Cardiac fibroblast (primary cell): Measurements from ENCODE around the gene ZDHHC11B.
"Not testable (repeated sequence)": the region's sequence is repeated elsewhere in the genome, so short reads cannot be mapped to it uniquely, and the experiment has no call there.

ENCODE experiments used
- DNase-seq, 2 donors: peaks; one replicate each; pipeline versions ENCODE4 v3.0.0 to v3.0.0-alpha.2; 2010; ENCODE audit warnings: low read depth in 2 of 2
- H3K4me3 ChIP-seq, 2 donors: replicated peaks in 1 of 2; 1 replicate in 1 of 2; 2 replicates in 1 of 2; pipeline ENCODE4 v1.5.1; 2011; ENCODE audit warnings: low read depth in 2 of 2, low read length in 2 of 2, mild to moderate bottlenecking in 2 of 2, moderate library complexity in 1 of 2
- TF ChIP-seq, protein P1 (sequence below): IDR thresholded peaks from one replicate; pipeline ENCODE4 v1.5.1; 2011; ENCODE audit warnings: low read depth, mild to moderate bottlenecking, low read length, inconsistent platforms

The ZDHHC11B gene

DNA sequence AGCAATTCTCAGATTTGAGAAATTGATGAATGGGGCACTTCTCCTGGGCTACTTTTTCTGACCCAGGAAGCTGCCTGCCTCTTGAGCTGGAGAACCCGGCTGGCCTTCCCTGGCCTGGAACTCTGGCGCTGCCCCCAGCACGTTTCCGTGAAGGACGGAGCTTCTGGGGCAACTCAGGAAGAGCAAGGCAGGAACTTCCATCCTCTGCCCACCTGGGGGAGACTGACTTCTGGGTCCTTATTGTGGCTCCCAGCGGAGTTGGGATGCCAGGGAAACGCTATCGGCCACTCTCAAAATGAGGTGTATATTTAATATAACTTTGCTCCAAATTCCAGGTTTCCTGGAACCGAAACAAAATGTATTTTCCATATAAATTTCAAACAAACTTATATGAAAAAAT, 57.4 kb downstream of the ZDHHC11B start:
- not testable (repeated sequence) for H3K4me3 ChIP-seq
- peak in 1 of 2 donors; percentile 6 for DNase-seq

DNA sequence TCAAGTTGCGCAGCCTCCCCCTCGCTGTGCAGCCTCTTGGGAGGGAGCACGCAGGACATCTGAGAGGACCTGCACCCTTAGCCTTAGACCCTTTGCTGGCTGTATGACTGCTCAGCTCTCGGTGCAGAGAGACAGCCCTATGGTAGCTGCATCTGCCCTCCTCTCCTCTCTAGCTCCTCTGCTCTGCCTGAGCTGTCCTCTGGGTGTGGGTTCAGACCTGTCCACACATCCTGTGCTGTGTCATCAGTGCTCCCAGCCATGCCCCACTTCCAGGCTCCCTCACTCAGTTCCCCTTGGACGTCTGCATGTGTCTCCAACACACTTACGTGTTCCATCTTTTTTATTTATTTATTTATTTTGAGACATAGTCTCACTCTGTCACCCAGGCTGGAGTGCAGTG, 60.7 kb downstream of the ZDHHC11B start:
- not testable (repeated sequence) for H3K4me3 ChIP-seq, DNase-seq

DNA sequence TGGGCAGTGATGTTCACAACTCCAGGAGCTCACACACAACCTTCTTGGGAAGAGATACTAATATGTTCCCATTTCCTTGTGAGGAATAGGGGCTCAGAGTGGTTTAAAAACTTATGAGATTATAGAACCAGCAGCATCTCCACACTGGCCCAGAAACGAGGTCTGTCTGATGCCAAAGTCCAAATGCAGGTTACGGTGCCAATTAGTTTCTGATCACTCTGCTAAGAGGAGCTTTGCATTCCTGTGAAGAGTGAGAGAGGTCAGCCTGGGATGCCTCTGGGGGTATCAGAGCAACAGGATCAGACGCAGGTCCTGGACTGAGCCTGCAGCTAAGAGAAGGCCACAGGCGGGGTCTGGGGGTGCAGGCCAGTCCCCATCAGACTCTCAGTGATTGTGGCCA, 61.2 kb downstream of the ZDHHC11B start:
- H3K4me3 ChIP-seq, DNase-seq: not testable (repeated sequence)

DNA sequence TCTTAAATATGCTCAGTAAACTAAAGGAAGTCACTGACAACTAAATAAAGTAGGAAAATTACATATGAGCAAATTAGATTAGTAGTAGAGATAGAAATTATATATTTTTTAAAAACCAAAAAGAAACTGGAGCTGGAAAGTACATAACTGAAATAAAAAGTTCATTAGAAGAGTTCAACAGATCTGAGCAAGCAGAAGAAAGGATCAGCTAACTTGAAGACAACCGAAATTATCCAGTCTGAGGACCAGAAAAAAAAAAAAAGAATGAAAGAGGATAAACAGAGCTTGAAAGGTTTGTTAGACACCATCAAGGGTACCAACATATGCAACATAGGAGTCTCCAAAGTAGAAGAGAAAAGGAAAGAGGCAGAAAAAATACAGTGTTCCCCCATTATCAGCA, 65.2 kb downstream of the ZDHHC11B start:
- DNase-seq, H3K4me3 ChIP-seq: not testable (repeated sequence)

DNA sequence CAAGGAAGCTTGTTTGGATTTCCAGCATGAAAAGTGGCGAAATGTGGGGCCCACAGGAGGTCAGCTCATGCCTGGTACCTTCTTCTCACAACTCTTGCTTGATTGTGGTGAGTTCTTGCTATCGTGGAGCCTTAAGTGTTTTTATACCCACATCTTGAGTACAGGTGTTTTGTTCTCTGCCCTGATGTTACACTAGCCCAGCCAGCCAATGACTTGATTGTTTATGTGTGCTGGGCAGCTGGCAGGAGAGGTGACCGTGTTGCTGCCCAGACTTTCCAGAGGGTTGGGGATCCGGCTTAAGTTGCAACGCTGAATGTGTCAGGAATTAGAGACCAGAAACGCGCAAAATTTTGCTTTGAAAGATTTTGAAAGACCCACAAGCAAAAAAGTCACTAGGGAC, 67.4 kb downstream of the ZDHHC11B start:
- TF ChIP-seq, protein P1, sequence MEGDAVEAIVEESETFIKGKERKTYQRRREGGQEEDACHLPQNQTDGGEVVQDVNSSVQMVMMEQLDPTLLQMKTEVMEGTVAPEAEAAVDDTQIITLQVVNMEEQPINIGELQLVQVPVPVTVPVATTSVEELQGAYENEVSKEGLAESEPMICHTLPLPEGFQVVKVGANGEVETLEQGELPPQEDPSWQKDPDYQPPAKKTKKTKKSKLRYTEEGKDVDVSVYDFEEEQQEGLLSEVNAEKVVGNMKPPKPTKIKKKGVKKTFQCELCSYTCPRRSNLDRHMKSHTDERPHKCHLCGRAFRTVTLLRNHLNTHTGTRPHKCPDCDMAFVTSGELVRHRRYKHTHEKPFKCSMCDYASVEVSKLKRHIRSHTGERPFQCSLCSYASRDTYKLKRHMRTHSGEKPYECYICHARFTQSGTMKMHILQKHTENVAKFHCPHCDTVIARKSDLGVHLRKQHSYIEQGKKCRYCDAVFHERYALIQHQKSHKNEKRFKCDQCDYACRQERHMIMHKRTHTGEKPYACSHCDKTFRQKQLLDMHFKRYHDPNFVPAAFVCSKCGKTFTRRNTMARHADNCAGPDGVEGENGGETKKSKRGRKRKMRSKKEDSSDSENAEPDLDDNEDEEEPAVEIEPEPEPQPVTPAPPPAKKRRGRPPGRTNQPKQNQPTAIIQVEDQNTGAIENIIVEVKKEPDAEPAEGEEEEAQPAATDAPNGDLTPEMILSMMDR: no peak
- no peak overlapping the region for H3K4me3 ChIP-seq
- DNase-seq: no peak

DNA sequence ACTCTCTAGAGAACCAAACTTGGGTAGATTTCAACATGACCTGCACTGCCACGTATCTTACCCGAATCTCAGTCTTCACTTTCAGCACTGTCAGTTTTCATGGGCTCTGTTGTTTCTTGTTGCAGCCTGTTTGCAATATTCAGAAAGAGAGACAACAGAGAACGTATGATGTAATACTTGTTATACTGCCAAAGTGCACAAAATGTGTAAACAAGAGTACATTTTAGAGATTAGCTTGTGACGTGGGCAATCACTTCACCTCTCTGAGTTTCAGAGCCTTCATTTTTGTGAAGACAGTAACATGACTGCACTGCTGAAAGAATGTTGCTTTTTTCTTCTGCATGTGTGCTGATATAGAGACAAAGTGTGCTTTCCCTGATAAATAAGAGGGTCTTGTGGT, 67.8 kb downstream of the ZDHHC11B start:
- peak; percentile 2 to 31 for DNase-seq
- not testable (repeated sequence) for H3K4me3 ChIP-seq

DNA sequence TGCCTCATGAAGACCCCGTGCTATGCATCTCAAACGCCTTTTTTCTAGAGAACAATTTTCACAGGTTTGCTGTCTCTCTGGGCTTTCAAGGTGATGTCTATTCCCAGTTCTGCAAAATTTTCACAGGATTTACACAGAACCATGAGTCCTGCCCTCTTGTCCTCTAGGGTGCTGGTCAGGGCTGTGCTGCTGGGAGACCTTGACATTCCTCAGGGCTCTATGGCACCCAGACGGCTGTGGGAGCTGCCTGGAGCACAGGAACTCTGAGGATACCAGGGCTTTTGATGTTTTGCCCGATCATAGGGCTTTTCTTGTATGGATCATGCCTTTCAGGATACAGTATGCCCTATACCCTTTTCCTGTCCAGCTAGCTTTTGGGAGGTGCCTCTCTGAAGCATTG, 68.9 kb downstream of the ZDHHC11B start:
- not testable (repeated sequence) for H3K4me3 ChIP-seq, DNase-seq

DNA sequence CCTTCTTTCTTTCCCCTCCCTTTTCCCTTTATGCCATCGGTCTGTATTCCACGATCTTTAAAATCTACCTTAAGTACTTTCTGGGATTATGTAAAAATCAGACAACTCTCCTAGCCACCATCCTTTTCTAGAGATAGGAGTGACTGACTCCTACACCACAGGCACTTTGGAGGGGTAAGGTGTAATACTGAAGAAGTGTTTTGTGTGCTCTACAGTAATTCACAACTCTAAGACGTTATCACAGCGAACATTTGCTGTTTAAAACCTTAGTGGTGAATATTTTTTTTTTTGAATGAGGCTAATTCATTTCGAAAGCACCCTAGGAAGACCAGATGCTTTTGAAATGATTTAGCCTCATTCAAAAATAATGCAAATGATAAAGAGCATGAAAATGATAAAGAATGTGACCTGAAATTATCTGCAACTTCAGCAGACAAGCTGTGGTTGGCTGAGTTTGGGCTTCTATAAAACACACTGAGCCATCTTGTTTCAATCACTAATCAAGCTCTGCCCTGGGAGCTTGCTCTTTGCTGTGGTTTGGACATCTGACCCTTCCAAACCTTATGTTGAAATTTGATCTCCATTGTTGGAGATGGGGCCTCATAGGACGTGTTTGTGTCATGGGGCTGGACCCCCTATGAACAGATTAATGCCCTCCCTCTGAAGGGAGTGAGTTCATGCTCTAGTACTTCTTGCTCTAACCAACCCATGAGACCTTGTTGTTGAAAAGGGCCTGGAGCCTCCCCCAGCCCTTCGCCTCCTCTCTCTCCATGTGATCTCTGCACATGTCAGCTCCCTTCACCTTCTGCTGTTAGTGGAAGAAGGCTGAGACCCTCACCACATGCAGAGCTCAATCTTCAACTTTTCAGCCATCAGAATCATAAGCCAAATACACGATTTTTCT, 70.1 kb downstream of the ZDHHC11B start:
- H3K4me3 ChIP-seq, DNase-seq: not testable (repeated sequence)

DNA sequence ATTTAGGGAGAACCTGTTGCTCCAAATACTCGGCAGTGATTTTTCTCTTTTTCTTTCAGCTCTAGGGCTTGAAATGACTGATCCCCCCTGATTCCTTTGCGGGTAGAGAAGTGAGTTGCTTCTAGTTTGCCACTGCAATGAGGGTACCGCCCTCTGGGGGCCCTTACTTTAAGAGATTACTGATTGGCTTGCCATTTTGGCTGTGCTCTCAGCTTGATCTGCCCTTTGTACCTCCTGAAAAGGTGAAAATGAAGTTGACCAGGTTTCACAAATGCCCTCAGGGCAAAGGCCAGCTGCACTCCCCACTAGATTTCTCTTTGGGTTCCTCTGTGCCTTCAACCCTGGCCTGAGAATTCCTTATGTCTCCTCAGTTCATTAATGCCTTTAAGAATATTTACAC, 70.8 kb downstream of the ZDHHC11B start:
- DNase-seq, H3K4me3 ChIP-seq: not testable (repeated sequence)

DNA sequence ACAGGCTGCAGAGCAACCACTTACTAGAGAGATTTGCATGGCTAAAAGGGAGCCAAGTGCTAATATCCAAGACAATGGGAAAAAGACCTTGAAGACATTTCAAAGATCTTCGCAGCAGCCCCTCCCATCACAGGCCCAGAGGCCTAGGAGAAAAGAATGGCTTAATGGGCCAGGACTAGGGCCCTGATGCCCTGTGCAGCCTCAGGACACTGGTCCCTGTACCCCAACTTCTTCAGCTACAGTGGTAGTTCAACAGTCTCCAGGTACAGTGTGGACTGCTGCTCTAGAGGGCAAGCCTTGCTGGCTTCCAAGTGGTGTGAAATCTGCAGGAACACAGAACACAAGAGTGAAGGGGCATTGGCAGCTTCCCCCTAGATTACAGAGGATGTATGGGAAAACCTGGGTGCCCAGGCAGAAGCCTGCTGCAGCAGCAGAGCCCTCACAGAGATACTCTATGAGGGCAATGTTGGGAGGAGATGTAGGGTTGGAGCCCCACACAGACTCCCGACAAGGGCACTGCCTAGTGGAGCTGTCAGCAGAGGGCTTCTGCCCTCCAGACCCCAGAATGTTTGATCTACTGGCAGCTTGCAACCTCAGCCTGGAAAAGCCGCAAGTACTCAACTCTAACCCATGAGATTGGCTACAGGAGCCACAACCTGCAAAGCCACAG, 75.5 kb downstream of the ZDHHC11B start:
- not testable (repeated sequence) for H3K4me3 ChIP-seq, DNase-seq

DNA sequence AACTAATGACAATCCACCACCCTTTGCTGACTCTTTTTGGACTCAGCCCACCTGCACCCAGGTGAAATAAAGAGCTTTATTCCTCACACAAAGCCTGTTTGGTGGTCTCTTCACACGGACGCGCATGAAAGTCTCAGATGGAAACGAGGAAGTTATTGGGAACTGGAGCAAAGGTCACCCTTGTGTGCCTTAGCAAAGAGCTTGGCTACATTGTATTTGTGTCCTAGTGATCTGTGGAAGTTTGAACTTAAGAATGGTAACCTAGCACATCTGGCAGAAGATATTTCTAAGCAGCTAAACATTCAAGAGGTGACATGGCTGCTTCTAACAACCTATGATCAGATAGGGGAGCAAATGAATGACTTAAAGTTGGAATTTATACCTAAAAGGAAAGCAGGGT, 76.2 kb downstream of the ZDHHC11B start:
- not testable (repeated sequence) for H3K4me3 ChIP-seq, DNase-seq

DNA sequence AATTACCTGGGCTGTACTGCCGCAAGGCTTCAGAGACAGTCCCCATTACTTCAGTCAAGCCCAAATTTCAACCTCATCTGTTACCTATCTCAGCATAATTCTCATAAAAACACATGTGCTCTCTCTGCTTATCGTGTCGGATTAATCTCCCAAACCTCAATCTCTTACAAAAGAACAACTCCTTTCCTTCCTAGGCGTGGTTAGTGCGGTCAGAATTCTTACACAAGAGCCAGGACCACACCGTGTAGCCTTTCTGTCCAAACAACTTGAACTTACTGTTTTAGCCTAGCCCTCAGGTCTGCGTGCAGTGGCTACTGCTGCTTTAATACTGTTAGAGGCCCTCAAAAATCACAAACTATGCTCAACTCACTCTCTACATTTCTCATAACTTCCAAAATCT, 78.4 kb downstream of the ZDHHC11B start:
- not testable (repeated sequence) for DNase-seq, H3K4me3 ChIP-seq

DNA sequence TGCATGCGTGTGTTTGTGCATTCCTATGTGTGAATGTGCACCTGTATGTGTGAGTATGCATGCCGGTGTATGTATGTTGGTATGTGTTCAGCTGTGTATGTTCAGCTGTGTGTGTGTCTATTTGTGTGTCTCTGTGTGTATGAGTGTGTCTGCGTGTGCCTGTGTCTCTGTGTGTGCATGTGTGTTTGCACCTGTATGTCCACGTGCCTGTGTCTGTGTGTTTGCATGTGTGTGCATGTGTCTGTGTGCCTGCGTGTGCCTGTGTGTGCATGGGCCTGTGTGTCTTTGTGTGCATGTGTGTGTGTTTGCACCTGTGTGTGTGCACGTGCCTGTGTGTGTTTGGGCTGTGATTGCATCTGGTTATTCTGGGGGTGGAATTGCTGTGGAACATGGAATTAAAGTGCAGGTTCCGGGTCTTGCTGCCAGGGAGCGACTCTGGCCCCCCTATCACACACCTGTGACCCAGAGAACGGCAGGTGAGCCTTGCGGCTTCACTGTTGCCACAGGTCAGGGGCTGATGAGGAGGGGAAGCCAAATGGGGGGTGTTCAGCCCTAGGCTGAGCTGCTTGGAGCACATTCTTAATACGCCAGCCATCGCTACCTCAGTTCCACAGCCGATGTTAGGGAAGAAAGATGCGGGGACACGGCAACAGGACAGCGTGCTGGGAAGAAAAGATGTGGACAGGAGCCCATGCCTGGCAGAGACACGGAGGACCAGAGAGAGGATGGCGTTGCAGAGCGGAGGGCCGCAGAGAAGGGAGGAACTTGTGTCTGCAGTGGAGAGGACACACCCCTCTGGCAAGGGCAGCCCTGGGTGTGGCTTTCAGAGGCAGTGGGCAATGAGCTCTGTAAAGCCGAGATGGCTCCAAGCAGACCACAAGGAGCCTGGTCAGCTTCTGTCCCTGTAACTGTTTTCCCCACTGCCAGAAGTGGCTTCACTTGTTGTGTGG, 87.5 kb downstream of the ZDHHC11B start:
- not testable (repeated sequence) for DNase-seq, H3K4me3 ChIP-seq

DNA sequence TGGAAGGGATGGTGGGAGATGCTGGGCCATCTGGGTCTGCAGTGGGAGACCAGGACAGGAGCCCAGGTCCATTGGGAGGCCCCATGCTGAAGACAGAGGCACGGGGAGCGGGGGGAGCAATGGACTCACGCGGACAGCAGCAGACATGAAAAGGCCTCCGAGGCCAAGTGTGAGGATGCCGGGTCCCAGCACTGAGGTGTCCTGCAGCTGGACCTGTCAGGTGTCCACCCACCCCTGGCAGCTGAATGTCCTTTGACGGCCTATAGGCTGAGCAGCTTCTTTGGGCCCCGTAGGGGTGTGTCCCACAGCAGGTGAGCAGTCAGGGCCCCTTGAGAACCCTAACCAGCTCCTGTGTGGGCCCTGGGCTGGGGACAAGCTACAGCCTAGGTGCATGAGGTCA, 88.3 kb downstream of the ZDHHC11B start:
- H3K4me3 ChIP-seq, DNase-seq: not testable (repeated sequence)

DNA sequence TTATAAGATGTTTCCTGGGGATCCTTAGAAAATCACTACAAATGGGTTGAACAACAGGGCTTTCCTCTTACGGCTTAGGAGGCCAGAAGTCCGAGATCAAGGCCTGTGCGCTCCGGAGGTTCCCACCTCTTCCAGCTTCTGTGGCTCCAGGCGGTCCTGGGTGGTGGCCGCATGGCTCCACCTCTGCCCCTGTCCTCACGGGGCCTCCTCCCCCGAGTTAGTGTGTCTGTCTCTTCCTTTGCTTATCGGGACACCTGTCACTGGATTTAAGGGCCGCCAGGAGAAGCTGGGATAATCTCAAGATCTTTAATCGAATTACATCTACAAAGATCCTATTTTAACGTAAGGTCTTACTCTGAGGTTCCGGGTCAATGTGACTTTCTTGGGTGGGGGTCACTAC, 89.1 kb downstream of the ZDHHC11B start:
- H3K4me3 ChIP-seq, DNase-seq: not testable (repeated sequence)

DNA sequence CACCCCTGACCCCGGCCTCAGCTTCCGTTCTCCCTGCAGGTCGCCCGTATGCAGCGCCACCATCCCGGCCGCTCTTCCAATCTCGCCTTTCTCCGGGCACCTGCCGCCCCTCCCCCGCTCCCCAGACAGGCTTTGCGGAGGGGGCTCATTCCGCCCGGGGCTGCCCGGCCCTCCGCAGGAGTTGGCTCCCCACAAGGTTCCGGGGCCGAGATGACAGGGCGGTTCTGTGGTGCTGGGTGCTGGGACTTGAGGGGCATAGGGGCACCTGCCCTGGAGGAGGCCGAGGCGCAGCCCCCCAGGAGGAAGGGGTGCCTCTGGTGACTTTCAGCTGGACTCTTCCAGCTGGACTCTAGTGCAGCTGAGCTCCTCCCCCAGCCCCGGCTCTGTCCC, 90.5 kb downstream of the ZDHHC11B start:
- DNase-seq, H3K4me3 ChIP-seq: not testable (repeated sequence)
